NCI-H1092 (cell line): ENCODE measurements around the gene FKBP14.

Source experiments
- DNase-seq: peaks from one replicate; lab custom pipeline; 2025; lab: John Stamatoyannopoulos, UW

The FKBP14 gene

DNA sequence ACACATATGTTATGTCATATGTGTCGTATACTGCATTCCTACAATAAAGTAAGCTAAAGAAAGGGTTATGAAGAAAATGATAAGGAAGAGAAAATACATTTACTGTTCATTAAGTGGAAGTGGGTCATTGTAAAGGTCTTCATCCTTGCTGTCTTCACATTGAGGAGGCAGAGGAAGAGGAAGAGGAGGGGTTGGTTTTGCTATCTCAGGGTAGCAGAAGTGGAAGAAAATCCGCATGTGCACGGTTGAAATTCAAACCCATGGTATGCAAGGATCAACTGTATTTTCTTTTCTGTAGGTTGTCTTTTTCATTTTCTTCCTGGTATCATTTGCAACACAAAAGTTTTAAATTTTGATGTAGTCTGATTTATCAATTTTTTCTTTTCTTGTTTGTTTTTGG is 8.0 kb upstream of the FKBP14 start:
- no peak for DNase-seq

DNA sequence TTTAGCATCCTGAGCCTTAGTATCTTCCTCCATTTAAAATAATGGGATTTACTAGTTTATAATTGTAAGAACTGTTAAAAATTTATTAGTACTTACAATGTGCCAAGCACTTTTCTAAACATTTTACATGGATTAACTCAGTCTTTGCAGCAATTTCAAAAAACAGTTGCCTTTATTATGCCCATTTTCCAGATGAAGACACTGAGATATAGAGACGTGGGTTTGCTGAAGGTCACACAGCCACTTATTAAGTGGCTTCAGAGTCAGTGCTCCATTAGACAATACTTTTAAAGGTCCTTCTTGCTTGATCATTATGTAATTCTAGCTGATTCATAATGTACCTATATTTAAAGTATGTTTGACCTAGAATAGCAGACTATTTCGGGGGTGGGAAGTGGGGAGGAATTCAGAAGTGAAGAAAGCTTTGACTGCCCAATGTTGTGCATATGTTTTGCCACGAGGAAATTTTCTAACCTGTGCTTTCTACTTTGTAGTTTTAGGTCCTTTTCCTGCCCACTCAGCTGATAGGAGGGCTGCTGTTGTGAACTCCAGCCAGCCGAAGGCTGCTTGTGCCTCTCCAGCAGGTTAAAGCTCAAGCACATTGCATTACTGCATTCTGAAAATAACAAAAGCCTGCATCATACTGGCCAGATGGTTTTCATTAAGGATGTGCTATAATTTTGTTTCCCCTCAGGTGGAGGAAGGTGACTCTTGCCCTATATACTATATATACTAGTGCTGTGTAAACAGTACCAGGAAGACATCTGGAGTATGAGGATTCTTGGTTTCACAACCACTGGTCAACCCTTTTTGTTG is 6.0 kb upstream of the FKBP14 start:
- no peak for DNase-seq

DNA sequence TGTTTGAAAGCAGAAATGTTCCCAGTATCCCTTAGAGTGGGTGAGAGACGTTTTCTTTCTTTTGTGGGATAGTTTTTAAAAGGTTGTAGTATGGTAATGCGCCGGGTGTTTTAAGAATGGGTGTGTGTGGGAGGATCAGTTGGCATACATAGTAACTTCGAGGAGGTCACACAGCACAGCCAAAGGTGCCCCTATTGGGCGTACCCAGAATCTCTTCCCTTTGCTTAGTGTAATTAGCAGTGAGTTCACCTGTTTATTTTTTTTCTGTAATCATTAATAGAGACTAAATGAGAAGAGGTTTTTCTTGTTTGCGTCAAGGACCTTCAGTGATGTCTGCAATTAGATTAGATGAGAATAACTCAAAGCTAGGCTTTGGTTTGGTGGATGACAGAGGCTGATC is 3.2 kb upstream of the FKBP14 start:
- no peak for DNase-seq

- DNase-seq, result no peak
Observed at GRCh38 chr7:30028749-30029635, 2.5 kb upstream of the FKBP14 start.

GRCh38 chr7:30028216-30028748 is 1.8 kb upstream of the FKBP14 start, which contains the start of gene PLEKHA8:
Gene PLEKHA8, plus strand, starts transcription at chr7:30028412. Its CDS starts 351 bp downstream, at chr7:30028763.
- DNase-seq, result peak; percentile 85

- DNase-seq, result no peak
Observed at GRCh38 chr7:30027740-30028215, 1.3 kb upstream of the FKBP14 start.

DNA sequence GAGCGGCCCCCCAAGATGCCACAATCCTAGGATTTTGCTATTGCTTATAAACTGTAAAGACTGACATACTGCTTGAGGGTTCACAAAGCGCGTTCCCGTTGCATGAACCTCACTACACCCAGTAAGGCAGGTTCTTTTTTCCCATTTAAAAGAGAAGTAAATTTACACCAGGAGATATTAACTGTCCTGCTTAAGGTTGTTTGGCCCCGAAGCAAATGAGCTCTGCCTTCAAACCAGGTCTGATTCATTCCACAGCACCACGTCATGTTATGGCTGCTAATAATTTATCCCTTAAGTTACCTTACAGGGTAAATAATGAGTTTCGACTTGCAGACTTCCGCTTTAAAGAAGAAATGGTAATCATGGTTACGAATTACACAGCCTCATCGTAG is 559 bp upstream of the FKBP14 start:
- DNase-seq, result no peak

- DNase-seq, result no peak
Observed at GRCh38 chr7:30023524-30023923, 3.0 kb downstream of the FKBP14 start.

DNA sequence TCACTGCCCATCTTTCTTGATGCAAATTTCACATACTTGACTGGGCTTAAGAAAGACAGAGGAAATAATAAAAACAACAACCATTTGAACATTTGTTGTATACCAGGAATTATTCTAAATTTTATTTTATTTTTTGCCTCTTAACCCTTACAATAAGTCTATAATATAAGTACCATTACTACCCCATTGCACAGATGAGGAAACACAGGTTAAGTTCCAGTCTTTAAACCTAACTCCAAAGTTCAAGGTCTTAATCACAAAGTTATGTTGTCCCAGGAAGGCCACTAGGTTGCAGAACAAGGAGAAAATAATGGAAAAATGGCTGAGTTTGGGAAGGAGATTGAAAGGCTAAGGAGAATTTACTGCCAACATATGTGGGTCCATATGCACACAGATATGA is 3.5 kb downstream of the FKBP14 start:
- DNase-seq, result no peak

DNA sequence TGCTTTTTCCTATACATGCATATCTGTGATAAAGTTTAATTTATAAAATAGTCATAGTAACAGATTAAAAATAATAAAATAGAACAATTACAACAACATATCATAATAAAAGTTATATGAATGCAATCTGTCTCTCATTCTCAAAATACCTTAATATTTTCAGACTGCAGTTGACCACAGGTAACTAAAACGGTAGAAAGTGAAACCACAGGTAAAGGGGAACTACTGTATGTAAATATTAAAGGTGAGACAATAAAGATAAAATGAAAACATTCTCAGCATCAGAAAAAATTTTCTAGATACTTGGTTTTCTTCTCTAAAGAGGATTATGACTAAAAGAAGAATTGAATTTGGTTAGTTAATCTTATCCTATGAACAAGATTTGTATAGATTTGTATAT is 6.0 kb downstream of the FKBP14 start:
- DNase-seq, result no peak

DNA sequence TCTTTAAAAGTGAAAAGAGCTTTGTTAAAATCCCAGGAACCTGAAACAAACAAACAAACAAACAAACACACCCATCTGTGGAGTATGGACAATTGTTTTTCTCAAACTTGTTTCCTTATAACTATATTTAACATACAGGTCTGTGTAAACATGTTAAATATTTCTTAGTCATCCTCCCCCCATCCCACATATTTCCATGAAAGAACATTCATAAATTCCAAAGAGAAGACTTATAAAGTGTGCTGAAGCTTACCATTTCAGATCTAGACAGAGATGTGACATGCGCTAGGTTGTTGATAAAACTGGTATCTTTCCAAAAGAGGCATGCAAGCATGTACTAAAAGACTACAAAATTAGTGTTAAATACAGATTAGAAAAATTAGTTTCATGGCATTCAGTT is 6.5 kb downstream of the FKBP14 start:
- no peak for DNase-seq

GRCh38 chr7:30019387-30019786 is 7.1 kb downstream of the FKBP14 start:
- DNase-seq, result no peak

DNA sequence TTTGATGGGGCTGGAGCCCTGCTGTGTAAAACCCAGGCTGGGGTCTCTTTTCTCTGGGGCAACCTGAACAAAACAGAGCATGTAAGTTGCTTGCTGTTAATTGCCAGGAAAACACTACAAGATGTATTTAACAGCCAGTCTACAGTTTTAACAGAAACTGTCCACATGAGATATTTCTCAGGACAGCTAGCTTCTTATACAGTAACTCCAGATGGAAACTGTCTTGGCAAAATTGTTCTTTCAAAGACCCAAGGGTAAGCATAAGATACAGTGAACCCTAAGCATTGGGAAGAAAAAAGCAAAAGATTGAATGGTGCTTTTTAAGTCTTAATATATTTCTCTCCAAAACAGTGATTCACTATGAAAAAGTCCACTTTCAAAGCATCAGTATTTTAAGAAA is 8.1 kb downstream of the FKBP14 start:
- no peak for DNase-seq

GRCh38 chr7:30012757-30013156 is 13.7 kb downstream of the FKBP14 start:
- DNase-seq, result no peak

GRCh38 chr7:30010021-30010420 is 16.5 kb downstream of the FKBP14 start:
- no peak for DNase-seq

- no peak for DNase-seq
Observed at GRCh38 chr7:30005464-30005863, 21.0 kb downstream of the FKBP14 start.

DNA sequence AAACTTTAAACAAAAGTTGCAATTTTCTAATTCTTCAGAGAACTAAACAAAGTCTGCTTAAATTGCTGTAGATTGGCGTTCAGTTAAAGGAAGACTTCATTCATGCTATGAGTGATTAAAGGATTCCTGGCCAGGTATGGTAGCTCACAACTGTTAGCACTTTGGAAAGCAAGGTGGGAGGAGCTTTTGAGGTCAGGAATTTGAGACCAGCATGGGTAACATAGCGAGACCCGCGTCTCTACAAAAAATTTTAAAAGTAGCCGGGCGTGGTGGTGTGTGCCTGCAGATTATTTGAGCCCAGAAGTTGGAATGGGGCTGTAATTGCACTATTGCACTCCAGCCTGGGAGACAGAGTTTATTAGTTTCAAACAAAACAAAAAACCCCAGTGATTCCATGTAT is 23.4 kb downstream of the FKBP14 start:
- no peak for DNase-seq

DNA sequence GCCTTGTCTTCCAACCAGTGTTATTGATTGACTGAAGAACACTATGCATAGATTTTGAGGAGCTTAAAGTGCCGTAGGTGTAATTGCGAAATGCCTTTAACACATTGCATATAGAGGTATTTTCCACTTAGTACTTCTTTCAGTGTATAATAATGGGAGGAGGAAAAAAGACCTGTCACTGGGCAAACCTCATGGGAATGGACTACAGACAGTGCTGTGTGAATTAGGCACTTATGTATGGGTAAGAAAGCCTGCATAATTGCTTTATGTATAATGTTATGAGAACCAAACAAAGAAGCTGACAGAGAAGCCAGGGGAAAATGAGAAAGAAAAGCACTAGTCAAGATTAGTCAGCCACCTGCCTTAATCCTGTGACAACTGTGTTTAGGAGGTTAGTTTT is 24.5 kb downstream of the FKBP14 start:
- no peak for DNase-seq

DNA sequence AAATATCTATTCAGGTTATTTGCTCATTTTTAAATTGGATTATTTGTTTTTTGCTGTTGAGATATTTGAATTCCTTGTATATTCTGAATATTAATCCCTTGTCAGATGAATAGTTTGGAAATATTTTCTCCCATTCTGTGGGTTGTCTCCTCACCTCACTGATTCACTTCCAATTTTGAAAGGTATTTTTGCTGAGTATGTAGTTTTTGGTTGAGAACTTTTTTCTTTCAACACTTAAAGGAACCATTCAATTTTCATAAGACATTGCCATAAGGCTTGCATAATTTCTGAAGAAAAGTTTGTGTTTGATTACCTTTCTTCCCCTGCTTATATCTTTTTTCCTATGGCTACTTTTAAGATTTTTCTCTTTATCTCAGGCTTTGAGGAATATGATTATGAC is 28.0 kb downstream of the FKBP14 start:
- no peak for DNase-seq

GRCh38 chr7:29996321-29996720 is 30.2 kb downstream of the FKBP14 start:
- no peak for DNase-seq

- DNase-seq, result no peak
Observed at GRCh38 chr7:29995652-29996051, 30.9 kb downstream of the FKBP14 start.

DNA sequence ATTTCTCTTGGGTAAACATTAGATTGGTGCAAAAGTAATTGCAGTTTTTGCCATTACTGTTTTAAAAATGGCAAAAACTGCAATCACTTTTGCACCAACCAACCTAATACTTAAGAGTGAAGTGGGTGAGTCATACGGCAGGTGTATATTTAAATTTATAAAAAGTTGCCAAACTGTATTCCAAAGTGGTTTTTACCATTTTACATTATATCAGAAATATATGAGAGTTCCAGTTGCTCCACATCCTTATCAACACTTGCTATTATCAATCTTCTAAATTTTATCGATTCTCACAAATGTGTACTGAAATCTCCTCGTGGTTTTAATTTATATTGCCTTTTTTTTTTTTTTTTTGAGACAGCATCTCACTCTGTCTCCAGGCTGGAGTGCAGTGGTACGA is 33.4 kb downstream of the FKBP14 start:
- DNase-seq, result no peak

GRCh38 chr7:29991937-29992336 is 34.6 kb downstream of the FKBP14 start:
- DNase-seq, result no peak
